Body of pancreas (tissue), 4 donors: ENCODE measurements around the gene ATXN7L3.

Experiments used
- CTCF ChIP-seq, 7 experiments: fragments of 450-650 bp in 4 of 7; fragments of 200-600 bp in 3 of 7; sonication (generic) in 3 of 7; IDR thresholded peaks; one replicate each; pipeline ENCODE4 v1.5.1; 2016 to 2019; ENCODE audit warnings: antibody characterized with exemption in 7 of 7
- POLR2A ChIP-seq, 3 donors: fragments of 450-650 bp; IDR thresholded peaks; one replicate each; pipeline ENCODE4 v1.6.1; 2016; ENCODE audit warnings: antibody characterized with exemption in 3 of 3, mild to moderate bottlenecking in 2 of 3

GRCh38 chr17:44233582-44233981, 33.9 kb upstream of the ATXN7L3 start:
- TF ChIP-seq POLR2A (IDR thresholded peaks at IDR 0.05) (no peak), CTCF (IDR thresholded peaks at IDR 0.05) (no peak)
